Measurements from ENCODE around the gene HPSE2.

Gene HPSE2

DNA sequence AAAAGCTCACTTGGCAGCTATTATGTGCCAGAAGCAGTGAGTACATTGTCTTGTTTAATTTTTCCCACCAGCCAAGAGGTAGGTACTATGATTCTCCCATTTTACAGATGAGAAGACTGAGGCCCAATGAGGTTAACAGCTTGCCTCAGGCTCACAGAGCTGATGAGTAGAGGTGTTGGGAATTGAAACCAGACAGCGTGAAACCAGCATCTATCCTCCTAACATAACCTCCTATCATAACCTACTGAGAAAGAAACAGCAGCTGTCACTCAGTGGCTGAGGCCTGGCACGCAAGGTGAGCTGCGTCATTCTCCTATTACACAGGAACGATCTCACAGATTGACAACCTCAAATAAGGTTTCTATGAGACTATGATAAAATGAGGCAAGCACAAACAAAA is 826.9 kb downstream of the HPSE2 start:
- TF ChIP-seq, protein P1, sequence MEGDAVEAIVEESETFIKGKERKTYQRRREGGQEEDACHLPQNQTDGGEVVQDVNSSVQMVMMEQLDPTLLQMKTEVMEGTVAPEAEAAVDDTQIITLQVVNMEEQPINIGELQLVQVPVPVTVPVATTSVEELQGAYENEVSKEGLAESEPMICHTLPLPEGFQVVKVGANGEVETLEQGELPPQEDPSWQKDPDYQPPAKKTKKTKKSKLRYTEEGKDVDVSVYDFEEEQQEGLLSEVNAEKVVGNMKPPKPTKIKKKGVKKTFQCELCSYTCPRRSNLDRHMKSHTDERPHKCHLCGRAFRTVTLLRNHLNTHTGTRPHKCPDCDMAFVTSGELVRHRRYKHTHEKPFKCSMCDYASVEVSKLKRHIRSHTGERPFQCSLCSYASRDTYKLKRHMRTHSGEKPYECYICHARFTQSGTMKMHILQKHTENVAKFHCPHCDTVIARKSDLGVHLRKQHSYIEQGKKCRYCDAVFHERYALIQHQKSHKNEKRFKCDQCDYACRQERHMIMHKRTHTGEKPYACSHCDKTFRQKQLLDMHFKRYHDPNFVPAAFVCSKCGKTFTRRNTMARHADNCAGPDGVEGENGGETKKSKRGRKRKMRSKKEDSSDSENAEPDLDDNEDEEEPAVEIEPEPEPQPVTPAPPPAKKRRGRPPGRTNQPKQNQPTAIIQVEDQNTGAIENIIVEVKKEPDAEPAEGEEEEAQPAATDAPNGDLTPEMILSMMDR (IDR thresholded peaks at IDR 0.05; ENCODE audit: low read depth, low read length), result no peak
- no peak overlapping the region for H3K4me3 ChIP-seq (ENCODE audit: low read depth, low read length)

DNA sequence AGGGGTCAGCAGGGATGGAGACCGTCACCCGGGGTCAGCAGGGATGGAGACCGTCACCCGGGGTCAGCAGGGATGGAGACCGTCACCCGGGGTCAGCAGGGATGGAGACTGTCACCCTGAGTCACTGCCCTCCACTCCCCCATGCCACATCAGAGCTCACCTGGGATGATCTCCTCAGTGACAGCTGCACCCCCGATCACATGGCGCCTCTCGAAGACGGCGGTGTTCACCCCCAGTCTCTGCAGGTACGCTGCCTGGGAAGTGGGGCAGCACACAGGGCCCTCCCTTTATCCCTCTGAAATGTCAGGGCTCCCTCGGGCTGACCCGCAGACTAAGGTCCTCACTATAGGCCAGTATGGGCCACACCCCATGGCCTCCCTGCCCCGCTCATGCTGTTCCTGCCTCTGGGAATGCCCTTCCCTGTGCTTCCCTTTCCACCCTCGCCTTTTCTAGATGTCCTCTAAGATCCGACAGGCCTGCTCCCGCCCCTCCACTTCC is 827.9 kb downstream of the HPSE2 start:
- no peak for DNase-seq (ENCODE audit: low read depth, low spot score)
- no peak overlapping the region for H3K4me3 ChIP-seq (ENCODE audit: low read depth, low read length)
- in situ Hi-C loops (cut with HindIII; ENCODE audit: low sequenced_read_pairs), result no loop called here
- TF ChIP-seq, protein P1 (IDR thresholded peaks at IDR 0.05; ENCODE audit: low read depth, low read length), result no peak

More for the DNA sequence above, 826.9 kb downstream of the HPSE2 start:
- in situ Hi-C loops (cut with HindIII; ENCODE audit: low sequenced_read_pairs), result no loop called here
- DNase-seq (ENCODE audit: low read depth, low spot score), result no peak
